Uterus (tissue), 2 donors: Measurements from ENCODE around the gene CCDC157.

Source experiments
- POLR2A ChIP-seq, 2 donors: fragments of 450-650 bp; IDR thresholded peaks; one replicate each; pipeline ENCODE4 v1.6.1; 2016; ENCODE audit warnings: antibody characterized with exemption in 2 of 2, mild to moderate bottlenecking in 1 of 2, moderate library complexity in 1 of 2
- TF ChIP-seq, protein P1 (sequence below), 4 experiments: fragments of 200-600 bp in 2 of 4; fragments of 450-650 bp in 2 of 4; sonication (generic) in 2 of 4; IDR thresholded peaks; one replicate each; pipeline ENCODE4 v1.5.1; 2016 to 2019; ENCODE audit warnings: antibody characterized with exemption in 4 of 4, mild to moderate bottlenecking in 2 of 4, moderate library complexity in 1 of 4

DNA sequence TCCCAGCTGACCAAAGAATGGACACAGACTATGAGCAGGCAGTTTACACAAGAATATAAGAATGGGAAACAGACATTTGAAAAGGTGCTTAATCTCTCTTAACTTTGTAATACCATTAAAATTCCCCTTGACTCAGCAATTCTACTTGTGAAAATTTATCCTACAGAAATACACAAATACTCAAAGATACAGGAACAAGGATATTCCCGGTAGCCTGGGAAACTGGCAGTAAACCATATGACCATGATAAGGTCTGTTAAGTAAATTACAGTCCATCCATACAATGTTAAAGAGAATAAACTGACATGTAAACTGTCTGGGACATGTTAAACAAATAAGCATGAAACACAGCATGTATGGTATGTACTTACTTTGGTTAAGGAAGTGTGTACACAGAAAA is 60.0 kb downstream of the CCDC157 start:
- TF ChIP-seq, protein P1, sequence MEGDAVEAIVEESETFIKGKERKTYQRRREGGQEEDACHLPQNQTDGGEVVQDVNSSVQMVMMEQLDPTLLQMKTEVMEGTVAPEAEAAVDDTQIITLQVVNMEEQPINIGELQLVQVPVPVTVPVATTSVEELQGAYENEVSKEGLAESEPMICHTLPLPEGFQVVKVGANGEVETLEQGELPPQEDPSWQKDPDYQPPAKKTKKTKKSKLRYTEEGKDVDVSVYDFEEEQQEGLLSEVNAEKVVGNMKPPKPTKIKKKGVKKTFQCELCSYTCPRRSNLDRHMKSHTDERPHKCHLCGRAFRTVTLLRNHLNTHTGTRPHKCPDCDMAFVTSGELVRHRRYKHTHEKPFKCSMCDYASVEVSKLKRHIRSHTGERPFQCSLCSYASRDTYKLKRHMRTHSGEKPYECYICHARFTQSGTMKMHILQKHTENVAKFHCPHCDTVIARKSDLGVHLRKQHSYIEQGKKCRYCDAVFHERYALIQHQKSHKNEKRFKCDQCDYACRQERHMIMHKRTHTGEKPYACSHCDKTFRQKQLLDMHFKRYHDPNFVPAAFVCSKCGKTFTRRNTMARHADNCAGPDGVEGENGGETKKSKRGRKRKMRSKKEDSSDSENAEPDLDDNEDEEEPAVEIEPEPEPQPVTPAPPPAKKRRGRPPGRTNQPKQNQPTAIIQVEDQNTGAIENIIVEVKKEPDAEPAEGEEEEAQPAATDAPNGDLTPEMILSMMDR (IDR thresholded peaks at IDR 0.05) = no peak
- no peak for TF ChIP-seq POLR2A (IDR thresholded peaks at IDR 0.05)
